SK-N-MC (cell line): ENCODE measurements around the gene CCHCR1.

Source experiments
- EZH2 ChIP-seq: fragments of 200-600 bp; sonication (generic); IDR thresholded peaks from one replicate; pipeline ENCODE4 v1.6.1; 2017; ENCODE audit warnings: antibody characterized with exemption
- POLR2AphosphoS5 ChIP-seq: IDR thresholded peaks from 2 replicates; pipeline ENCODE4 v1.6.1; 2012; ENCODE audit warnings: mild to moderate bottlenecking, low read depth, low read length, borderline replicate concordance

- TF ChIP-seq EZH2 (no peak), POLR2AphosphoS5 (no peak)
These were observed 45.9 kb downstream of the CCHCR1 start for GRCh38 chr6:31111712-31112111.
